PC-9 (cell line): ENCODE results near the gene DOCK3.

Source experiments
- EZH2 ChIP-seq: fragments of 200-600 bp; sonication (generic); IDR thresholded peaks from 2 replicates; pipeline ENCODE4 v1.8.0; 2017; ENCODE audit warnings: antibody characterized with exemption, low read depth
- TF ChIP-seq, protein P1 (sequence below): fragments of 200-600 bp; sonication (generic); conservative IDR thresholded peaks from 2 replicates; pipeline ENCODE4 v1.6.1; 2017; ENCODE audit warnings: mixed run types, antibody characterized with exemption, mild to moderate bottlenecking, moderate library complexity

DNA sequence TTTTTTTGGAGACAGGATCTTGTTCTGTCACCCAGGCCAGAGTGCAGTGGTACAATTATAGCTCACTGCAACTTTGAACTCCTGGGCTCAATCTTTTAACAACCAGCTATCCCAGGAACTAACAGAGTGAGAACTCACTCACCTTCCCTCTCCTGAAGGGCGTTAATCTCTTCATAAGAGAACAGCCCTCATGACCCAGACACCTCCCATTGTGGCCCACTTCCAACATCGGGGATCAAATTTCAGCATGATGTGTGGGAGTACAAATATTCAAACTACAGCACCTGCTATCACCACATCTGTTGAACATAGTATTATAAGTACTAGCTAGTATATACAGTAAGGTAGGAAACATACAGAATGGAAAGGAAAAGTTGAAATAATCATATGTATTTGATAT is 132.5 kb downstream of the DOCK3 start:
- TF ChIP-seq, protein P1, sequence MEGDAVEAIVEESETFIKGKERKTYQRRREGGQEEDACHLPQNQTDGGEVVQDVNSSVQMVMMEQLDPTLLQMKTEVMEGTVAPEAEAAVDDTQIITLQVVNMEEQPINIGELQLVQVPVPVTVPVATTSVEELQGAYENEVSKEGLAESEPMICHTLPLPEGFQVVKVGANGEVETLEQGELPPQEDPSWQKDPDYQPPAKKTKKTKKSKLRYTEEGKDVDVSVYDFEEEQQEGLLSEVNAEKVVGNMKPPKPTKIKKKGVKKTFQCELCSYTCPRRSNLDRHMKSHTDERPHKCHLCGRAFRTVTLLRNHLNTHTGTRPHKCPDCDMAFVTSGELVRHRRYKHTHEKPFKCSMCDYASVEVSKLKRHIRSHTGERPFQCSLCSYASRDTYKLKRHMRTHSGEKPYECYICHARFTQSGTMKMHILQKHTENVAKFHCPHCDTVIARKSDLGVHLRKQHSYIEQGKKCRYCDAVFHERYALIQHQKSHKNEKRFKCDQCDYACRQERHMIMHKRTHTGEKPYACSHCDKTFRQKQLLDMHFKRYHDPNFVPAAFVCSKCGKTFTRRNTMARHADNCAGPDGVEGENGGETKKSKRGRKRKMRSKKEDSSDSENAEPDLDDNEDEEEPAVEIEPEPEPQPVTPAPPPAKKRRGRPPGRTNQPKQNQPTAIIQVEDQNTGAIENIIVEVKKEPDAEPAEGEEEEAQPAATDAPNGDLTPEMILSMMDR: no peak
- no peak for TF ChIP-seq EZH2
